Hepatocyte (in vitro differentiated cells): ENCODE measurements around the gene ZNF438.

Experiments used
- EZH2phosphoT487 ChIP-seq: fragments of 200-600 bp; sonication (generic); IDR thresholded peaks from one replicate; pipeline ENCODE4 v1.6.1; 2018; ENCODE audit warnings: antibody characterized with exemption, mild to moderate bottlenecking, low read depth, moderate library complexity; ENCODE audit not compliant: unreplicated experiment, severe bottlenecking
- TF ChIP-seq, protein P1 (sequence below): fragments of 200-600 bp; sonication (generic); IDR thresholded peaks from 2 replicates; pipeline ENCODE4 v1.5.1; 2016; ENCODE audit warnings: antibody characterized with exemption, mild to moderate bottlenecking; ENCODE audit not compliant: poor library complexity

GRCh38 chr10:30970760-30971460 is 60.8 kb downstream of the ZNF438 start:
- TF ChIP-seq EZH2phosphoT487: no peak
- TF ChIP-seq, protein P1, sequence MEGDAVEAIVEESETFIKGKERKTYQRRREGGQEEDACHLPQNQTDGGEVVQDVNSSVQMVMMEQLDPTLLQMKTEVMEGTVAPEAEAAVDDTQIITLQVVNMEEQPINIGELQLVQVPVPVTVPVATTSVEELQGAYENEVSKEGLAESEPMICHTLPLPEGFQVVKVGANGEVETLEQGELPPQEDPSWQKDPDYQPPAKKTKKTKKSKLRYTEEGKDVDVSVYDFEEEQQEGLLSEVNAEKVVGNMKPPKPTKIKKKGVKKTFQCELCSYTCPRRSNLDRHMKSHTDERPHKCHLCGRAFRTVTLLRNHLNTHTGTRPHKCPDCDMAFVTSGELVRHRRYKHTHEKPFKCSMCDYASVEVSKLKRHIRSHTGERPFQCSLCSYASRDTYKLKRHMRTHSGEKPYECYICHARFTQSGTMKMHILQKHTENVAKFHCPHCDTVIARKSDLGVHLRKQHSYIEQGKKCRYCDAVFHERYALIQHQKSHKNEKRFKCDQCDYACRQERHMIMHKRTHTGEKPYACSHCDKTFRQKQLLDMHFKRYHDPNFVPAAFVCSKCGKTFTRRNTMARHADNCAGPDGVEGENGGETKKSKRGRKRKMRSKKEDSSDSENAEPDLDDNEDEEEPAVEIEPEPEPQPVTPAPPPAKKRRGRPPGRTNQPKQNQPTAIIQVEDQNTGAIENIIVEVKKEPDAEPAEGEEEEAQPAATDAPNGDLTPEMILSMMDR: no peak
